HG03045 (cell line): ENCODE measurements around the gene ATG16L2.
A peak's percentile ranks its signal among the peaks of the same experiment; 100 is the strongest.

Source experiments
- ATAC-seq: cut with Tn5 transposase; IDR thresholded peaks from one replicate; pipeline ENCODE4 v1.9.1; 2021; ENCODE audit warnings: mild to moderate bottlenecking, moderate library complexity; ENCODE audit not compliant: unreplicated experiment

Gene ATG16L2, protein sequence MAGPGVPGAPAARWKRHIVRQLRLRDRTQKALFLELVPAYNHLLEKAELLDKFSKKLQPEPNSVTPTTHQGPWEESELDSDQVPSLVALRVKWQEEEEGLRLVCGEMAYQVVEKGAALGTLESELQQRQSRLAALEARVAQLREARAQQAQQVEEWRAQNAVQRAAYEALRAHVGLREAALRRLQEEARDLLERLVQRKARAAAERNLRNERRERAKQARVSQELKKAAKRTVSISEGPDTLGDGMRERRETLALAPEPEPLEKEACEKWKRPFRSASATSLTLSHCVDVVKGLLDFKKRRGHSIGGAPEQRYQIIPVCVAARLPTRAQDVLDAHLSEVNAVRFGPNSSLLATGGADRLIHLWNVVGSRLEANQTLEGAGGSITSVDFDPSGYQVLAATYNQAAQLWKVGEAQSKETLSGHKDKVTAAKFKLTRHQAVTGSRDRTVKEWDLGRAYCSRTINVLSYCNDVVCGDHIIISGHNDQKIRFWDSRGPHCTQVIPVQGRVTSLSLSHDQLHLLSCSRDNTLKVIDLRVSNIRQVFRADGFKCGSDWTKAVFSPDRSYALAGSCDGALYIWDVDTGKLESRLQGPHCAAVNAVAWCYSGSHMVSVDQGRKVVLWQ

DNA sequence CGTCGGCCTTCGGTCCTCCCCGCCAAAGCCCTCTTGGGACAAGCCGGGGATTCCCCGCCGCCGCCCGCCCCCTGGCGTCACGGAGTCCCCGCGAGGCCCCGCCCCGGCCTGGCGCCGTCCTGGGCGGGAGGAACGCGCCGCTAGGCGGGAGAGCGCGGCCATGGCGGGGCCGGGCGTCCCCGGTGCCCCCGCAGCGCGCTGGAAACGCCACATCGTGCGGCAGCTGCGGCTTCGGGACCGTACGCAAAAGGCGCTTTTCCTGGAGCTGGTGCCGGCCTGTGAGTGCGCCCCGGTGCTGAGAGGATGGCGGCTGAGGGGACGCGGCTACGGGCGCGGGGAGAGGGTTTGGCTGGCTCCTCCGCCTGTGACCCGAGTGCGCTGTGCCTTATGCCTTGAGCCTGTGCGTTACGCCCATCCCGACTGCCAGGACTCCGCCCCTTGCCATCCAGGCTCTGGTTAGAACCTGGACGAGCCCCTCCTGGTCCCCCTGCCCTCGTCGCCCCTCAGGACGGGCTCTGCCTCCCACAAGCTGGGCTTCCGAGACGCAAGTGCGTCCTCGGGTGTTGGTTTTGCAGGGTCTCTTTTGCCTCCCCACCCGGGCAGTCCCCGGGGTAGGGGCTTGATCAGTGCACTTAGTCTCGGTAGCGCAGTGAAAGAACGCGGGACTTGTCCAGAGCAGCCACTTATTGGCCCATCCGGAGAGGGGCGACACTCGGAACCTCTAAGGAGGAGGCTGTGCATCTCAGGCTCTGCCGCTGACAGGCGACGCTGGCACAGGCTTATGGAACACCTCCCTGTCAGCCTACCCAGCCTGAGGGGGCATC is at the start of gene ATG16L2:
TSS of gene ATG16L2 (plus strand) at position 126 of the 824 bp plus-strand sequence. CDS start at position 161, 35 bp downstream.
- peak; percentile 73 for ATAC-seq

DNA sequence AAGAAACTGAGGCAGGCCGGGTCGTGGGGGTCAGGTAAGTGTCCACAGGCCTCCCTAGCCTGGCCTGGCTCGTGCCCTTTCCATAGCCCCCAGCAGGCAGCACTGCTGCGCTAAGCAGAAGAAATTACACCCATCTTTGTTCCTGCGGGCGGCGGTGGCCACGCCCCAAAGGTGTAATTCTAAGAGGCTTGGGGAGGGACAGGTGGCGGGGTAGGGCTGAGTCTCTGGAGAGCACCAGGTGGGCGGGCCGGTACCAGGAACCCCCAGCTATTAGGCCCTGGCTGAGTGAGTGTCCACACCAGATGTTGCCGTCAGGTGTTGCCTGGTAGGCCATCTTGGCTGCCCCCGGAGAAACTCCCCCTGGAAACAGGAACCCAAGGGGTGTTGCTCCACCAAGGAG is 49.7 kb upstream of the ATG16L2 start:
- ATAC-seq, result no peak

DNA sequence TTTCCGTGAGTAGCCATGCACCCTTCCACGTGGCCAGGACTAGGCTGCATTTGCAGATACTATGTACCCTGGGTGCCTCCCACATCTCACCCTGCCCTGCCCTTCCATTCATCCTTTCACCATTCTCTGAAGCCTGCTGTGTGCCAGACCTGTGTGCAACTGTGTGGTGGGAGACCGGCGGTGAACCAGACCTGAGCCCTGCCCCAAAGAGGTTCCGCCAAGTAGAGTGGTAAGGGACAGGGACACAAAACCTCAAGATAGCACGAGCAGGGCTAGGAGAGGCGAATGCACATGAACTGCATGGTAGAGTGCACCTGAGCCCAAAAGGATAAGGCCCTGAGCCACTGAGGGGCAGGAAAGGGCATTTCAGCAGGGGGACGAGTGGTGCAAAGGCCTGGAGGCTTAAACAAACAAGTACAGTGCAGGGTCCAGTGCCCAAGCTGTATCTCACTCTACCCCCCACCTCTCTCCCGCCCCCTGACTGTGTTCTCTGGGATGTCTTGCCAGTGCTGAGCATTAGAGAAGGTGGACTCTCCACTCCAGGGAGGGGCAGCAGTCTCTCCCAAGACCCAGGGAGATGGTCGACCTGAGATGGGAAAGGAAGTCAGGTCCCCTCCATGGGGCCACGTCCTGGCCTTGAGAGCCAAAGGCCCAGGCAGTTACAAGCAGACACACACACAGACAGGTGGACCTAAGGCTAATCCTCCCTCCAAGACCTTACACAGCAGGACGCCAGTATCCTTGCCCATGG is 47.9 kb upstream of the ATG16L2 start:
- ATAC-seq, result no peak

DNA sequence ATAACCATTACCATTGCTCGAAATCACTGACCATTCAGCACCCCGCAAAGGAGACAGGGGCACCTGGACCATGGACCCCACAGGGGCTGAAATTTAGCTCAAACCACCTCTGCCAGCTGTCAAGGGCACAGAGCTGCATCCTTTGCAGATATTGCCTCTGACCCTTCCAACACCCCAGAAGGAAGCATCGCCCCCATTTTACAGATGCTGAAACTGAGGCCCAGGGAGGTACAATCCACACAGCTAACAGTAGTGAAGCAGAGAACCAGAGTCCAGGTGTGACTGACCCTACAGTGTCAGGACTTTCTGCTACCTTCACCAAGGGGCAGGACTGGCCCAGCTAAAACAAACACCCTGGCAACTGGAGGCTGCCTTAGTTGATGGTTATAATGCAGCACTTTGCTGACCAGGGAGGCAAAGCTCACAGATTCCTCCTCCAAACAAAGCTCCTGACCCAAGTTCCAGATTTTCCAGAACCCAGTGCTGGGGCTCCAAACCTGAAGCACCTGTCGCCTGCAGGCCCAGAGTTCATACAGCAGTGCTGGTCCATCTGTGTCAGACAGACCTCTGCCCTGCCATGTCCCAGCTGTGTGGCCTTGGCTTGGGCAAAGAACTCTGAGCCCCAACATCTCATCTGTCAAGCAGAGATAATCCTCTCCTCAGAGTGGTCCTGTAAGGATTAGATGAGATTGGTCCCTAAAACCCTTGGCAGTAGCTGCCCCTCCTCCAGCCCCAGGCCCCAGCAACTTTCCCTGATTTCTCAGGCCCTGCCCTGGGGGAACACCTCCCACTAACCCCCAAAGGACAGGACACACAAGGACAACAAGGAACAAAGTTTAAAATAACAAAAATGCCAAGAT is 46.8 kb upstream of the ATG16L2 start:
- ATAC-seq, result no peak

DNA sequence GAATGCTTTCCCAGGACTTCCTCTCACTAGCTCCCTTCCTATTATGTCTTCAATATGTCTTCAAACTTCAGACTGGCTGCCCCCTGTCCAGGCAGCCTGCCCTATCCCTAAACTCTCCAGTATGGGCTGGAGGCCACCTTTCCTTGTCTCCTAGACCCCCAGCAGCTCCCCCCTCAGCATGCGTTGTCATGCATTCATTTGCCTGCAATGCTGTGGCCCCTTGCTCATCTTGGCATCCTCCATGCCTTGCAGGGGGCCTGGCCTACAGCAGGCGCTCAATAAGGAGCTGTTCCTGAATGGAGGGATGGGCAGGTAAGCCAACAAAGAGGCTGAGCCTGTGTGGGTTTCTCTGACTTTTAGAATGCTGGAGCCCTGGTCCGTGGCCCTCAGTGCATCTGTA is 45.6 kb upstream of the ATG16L2 start:
- ATAC-seq, result no peak

DNA sequence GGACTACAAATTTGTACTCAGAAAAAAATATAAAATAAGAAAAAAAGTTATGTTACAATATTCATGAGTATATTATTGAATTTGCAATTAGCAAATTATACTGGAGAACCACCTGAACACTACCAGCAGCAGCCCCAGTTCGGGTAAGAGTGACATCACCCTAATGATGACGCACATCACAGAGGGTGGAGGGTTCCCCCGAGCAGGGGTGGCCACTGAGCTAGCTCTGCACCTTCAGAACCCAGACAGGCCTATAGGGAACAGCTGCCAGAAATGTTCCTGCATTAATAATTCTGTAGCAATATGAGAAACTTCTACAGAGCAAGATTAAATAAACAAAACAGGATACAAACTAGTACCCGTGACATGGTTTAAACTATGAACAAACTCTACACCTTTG is 44.5 kb upstream of the ATG16L2 start:
- ATAC-seq, result no peak

DNA sequence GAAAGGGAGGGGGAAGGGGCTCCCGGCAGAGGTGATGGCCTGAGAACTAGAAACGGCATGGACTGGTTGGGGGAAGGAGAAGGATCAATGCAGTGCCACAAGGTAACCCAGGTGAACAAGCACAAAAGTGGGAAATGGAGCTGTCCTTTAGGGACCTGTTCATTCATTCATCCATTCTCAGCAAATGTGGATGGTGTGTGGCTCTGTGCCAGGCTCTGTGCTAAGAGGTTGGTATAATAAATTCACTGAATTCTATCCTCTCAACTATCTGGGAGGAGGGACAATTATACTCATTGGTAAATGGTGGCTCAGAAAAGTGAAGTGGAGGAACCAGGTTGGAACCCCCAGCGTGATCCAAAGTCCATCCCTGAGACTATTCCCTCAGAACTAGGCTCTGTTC is 43.4 kb upstream of the ATG16L2 start:
- ATAC-seq, result no peak

DNA sequence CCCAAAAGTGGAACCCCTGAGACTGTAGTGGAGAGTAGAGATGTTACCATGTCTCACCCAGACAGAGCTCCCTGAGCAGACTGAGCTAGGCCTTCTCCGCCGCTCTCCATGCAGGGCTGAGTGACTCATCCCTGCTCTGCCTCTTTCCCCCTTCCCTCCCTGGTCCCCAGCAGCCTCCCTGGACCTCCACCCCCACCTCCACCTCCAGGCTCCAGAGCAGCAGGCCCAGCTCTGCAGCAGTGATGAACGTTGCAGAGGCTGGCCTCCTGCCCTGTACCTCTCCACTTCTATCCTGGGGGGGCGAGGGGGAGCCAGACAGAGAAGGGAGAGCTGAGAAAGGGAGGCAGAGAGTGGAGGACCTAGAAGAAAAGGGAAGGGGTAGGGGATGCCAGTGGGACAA is 42.7 kb upstream of the ATG16L2 start:
- no peak for ATAC-seq

DNA sequence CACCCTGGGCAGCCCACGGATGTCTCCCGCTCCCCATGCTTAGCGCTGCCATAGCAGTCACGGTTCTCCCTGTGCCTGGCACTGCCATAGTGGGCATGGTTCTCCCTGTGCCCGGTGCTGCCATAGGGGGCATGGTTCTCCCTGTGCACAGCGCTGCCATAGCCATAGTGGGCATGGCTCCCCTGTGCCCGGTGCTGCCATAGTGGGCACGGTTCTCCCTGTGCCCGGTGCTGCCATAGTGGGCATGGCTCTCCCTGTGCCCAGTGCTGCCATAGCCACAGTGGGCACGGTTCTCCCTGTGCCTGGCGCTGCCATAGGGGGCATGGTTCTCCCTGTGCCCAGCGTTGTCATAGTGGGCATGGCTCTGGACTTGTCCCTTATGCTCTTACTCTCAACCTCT is 42.2 kb upstream of the ATG16L2 start:
- ATAC-seq, result no peak

DNA sequence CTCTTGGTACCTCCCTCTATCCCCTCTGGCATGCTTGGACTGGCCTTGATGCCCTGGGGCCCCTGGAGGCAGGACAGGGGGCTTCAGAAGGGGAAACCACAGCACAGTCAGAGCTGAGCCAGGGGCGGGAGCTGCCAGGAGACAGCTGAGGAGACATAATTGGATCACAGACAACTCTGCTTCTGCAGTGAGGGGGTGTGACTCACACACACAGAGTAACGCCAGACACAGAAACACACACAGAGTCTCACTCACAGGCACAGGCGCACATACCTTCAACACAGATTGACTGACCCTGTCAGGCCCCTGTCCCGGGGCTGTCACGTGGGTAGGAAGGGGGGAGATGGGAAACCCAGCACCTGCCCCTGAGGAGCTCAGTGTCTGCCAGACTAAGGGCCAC is 40.9 kb upstream of the ATG16L2 start:
- no peak for ATAC-seq

DNA sequence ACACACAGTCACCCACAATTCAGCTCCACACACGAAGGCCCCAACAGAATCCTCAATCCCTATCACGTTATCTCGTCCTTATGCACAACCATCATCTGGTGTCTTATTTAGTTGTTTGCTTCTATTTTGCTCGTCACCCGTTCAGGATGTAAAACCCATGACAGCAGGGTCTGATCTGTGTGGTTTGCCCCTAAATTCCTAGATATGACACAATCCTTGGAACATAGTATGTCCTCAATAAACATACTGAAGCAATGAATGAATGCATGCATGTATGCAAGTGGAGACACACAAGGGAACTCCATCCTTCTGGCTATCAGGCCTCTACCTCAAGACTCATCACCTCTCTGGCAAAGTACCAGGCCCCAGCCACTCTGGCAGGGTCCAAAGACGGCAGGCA is 40.5 kb upstream of the ATG16L2 start:
- ATAC-seq, result no peak

DNA sequence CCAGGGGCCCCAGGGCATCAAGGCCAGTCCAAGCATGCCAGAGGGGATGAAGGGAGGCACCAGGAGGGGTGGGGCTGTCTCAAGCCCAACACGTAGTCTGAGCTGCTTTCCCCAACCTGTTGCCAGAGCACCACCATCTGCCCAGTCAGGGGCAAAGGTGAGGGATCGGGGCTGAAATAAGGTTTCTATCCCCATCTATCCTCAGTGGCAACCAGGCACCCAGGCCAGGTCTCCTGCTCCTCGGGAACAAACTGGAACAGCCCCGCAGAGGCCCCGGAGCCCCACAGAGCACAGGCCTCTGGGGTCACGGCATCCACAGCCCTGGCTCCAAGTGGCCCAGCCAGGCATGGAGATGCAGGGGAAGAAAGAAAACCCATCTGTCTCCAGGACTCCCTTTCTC is 39.7 kb upstream of the ATG16L2 start:
- no peak for ATAC-seq

DNA sequence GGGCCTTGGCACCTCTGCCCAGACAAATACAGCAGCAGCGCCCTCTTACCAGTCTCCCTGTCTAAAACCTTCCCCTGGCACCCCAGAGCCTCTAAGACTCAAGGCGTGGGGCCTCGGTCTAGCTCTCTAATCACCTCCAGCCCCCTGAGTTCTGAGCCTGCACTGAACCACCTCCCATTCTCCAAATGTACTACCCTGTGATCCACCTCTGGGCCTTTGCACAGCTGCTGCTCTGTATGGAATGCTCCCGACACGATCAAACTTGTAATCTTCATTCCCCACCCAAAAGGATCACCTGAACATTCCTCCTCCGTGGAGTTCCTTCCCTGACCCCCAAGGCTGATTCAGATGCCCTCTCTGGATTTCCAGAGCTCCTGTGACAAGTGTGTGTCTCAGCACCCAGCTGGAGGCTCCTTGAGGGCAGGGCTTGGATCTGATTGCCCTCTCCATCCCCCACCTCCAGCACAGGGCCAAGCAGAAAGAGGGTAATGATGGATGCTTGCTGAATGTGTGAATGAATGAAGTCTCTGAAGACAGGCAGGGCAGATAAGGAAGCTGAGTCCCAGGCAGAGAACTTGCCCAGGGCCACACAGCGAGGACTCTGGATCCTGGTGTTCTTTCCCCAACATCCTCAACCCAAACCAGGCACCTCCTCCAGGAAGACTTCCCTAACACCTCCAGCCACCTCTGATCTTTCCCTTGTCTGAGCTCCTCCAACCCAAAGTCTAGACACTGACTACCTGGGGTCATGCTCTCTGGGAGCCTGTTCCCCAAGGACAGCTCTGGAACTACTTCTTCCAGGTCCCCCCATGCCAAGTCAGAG is 38.7 kb upstream of the ATG16L2 start:
- ATAC-seq, result no peak

DNA sequence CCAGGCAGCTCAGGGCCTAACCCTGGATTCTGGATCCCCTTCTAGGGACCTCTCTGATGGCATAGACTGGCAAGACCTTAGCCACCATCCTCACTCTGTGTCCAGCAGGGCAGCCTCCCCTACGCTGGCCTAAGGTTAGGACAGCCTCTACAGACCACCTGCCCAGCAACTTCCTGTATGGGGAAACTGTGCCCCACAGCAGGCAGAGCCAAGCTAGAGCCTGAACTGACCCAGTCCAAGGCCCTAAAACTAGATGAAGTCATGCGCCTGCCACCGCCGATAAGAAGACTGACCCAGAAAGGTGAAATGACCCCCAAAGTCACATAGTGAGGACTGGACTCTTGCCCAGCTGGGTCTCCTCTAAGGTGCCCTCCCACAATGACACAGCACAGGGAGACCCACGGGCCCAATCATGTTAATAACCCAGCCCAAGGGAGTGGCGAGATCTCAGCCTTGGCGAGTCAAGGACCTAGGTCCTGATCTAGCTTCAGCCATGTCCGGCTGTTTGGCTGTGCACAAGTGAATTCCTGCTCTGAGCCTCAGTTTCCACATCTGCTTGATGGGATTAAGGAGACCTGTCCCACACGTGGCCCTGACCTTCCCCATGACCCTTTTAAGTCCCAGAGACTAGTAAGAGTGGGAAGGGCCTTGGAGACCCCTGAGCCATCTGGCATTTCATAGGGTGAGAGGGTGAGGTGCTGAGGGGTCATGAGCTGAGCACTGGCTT is 37.9 kb upstream of the ATG16L2 start:
- ATAC-seq, result no peak

DNA sequence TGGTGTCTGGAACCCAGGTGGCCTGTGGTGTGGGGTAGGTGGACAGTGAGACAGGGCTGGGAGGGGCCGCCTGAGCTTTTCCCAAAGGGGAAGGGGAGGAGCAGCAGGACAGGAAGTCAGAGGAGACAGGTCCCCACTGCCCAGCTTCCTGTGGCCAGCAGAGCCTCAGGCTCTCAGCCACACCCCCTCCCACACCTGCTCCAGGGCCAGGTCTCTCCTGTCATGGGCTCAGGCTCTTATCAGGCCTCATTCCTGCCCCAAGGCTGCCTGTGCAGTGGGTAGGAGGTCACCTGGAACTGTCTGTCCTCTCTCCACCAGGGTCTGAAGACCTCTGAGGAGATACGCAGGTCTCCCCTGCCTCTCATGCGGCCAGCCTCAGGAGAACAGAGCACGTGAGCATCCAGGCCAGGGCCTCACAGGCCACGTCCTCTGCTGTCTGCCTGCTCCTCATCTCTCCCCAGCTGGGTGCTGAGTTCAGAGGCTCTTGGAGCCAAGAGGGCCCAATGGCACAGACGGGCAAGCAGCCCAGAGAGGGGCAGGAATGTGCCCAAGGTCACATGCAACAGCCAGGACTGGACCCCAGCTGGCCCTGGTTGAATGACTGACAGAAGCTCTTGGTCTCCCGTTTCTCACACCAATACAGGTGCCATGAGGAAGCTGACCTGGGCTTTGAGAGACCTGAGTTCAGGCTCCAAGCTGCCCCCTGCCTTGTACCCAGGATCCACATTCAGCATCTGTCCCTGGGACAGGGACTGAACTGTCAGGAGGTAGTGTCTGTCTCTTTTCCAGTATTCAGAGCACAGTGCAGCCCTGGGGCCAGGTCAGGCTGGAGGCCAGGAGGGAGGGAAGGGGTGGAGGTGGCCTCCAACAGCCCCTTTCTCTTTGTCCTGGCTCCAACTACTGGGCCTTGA is 37.1 kb upstream of the ATG16L2 start:
- ATAC-seq, result no peak

DNA sequence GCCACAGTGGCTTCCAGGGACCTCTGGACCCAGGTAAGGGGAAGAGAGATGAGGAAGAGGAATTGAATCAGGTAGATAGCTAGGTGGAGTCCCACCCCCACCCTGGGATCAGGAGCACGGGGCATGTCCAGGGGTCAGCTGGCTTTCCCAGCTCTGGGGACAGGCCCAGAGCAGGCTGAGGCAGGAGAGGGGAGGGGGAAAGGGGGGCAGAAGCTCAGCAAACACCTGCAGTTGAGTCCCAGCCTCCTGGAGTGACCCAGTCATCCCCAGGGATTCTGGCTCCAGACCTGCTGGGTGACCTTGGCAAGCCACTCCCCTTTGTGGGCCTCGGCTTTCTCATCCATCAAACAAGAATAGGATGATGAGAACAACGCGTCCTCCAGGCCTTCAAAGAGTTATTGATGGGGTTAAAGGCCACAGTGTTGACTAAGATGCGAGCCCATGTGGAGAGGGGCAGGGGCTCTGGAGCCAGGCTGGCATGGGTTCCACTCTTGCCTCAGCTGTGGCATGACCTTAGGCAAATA is 36.4 kb upstream of the ATG16L2 start:
- ATAC-seq, result no peak
